ENCODE data around the gene UBXN11.

DNA sequence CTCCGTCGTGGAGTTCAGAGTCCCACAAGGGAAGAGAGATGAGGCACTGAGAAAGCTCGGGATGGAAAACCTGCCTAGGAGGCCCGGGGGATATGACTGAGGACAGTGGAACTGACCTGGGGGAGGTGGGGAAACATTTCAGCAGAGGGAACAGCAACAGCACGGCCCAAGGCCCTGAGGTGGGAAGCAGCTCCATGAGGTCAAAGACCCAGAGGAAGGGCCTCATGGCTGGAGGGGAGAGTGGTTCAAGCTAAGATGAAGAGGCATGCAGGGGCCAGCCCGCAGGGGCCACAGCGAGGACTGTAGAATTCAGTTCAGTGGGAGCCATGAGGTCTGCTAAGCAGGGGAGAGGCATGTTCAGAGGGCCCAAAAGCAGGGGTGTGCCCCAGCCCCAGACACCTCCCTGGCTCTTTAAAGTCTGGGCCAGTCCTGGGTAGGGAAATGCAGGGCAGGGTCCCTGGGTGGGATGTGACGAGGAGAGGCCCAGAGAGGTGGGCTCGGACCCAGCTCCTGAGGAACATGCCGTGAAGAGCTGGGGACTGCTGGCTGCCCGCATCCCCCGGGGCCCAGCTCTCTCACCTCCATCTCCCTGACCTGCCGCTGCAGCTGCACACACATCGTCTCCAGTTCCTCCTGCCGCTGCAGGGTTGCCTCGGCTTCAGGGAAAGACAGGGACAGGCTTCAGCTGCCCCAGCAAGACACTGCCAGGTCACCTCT is 9.9 kb downstream of the UBXN11 start:
- TF ChIP-seq POLR2A (IDR thresholded peaks at IDR 0.05), result no peak
- TF ChIP-seq, protein P1, sequence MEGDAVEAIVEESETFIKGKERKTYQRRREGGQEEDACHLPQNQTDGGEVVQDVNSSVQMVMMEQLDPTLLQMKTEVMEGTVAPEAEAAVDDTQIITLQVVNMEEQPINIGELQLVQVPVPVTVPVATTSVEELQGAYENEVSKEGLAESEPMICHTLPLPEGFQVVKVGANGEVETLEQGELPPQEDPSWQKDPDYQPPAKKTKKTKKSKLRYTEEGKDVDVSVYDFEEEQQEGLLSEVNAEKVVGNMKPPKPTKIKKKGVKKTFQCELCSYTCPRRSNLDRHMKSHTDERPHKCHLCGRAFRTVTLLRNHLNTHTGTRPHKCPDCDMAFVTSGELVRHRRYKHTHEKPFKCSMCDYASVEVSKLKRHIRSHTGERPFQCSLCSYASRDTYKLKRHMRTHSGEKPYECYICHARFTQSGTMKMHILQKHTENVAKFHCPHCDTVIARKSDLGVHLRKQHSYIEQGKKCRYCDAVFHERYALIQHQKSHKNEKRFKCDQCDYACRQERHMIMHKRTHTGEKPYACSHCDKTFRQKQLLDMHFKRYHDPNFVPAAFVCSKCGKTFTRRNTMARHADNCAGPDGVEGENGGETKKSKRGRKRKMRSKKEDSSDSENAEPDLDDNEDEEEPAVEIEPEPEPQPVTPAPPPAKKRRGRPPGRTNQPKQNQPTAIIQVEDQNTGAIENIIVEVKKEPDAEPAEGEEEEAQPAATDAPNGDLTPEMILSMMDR (IDR thresholded peaks at IDR 0.05), result no peak
